ENCODE results near the gene TRPV4.

Gene TRPV4

DNA sequence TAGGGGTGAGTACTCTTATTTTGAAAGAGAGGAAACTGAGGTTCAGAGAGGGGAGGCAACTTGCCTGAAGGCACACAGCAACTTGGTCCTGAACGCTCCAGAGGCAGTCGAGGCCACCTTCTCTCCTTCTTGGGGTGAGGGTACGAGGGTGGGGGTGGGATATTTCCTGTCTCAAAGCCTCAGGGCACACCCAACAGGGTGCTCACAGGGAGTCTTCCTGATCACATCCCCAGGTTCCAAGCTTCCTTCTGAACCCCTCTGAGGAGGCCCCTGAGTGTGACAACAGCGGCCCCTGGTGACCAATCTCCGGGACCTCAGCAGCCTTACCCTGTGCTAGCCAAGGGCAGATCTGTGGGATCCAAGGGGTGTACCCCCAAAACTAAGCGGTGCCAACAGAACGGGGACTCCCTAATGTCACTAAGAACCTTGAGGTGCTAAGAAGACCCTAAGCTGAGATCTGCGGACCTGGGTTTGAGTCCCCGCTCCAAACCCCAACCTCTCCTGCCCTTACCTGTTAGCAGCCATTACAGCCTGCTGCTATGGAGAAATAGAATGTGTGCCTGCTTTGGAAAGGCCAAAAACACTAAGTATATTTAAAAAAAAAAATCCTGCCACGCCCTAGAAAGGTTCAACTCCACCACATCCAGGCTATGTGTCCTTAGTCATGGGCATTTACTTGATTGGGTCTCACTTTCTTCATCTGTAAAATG is 57.9 kb downstream of the TRPV4 start:
- peak; percentile 25 to 35 for DNase-seq

GRCh38 chr12:109773384-109774011 is 59.7 kb downstream of the TRPV4 start:
- no peak for DNase-seq

- DNase-seq: no peak
Observed at GRCh38 chr12:109772622-109773321, 60.4 kb downstream of the TRPV4 start.

DNA sequence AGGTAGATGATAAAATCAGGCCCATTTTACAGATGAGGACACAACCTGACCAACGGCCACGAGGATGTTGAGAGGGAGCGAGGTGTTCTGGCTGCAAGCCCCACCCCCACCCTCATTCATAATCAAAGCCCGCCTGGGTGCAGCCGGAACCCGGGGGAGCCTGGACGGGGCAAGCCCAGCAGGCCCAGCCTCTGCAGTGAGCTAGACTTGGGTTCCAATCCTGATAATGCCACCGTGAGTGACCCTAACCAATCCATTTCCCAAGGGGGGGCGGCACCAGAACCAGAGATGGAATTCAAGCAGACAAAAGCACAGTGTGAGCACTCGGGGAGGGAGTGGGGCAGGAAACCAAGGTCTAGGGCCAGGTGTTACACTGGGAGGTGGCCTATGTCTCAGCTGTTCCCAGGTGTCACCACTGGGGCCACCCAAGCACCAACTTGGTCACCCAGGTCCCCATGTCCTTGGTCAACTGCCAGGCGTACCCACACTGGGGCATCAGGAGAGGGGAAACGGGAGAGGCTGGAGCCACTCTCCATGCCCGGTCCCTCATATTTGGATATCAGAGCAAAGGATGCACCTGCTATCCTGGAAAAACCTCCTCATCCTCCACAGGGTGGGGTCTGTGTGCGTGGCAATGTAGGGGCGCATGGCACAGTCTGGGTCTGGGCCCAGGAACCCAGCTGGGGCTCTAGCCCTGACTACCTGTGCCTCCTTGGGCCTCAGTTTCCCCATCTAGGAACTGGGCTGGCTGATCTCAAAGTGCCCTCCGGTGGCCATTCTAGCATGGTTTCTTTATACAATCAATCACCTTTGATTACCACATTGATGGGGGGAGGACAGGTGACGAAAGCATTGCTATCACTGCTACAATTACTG is 61.2 kb downstream of the TRPV4 start:
- DNase-seq: no peak

DNA sequence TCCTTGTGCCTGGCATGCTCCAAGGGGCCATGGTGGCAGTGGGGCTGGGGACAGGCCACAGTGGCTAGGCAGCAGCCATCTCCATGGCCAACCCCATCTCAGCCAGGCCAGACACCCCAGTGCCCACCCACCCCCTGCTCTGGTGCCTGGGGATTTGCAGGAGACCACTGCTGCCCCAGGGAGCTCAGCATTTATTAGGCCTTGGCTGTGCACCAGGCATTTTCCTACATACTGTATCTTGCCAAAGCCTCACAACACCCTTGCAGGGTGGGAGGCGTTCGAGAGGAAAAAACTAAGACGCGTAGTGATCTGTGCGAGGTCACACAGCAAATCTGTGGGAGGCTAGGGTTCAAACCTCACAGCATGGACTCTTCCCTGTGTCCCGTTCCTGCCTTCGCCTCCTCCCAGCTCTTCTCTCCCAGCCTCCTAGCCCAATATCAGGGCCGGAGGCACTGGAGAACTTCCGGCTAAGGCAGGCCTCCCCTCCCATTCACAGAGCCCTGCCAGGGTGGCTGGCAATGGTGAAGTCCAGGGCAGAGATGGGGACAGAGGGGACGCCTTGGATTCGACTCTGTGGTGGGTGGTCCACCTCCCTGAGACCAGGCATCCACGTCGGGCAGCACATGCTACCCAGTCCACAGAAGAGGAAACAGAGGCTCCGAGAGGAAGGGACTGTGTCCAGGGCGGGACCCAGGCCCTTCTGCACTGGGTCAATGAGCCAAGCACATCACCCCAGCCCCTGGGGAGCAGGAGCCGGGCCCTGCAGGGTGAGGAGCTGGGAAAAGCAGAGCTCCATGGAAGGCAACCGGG is 62.1 kb downstream of the TRPV4 start:
- DNase-seq: no peak

DNA sequence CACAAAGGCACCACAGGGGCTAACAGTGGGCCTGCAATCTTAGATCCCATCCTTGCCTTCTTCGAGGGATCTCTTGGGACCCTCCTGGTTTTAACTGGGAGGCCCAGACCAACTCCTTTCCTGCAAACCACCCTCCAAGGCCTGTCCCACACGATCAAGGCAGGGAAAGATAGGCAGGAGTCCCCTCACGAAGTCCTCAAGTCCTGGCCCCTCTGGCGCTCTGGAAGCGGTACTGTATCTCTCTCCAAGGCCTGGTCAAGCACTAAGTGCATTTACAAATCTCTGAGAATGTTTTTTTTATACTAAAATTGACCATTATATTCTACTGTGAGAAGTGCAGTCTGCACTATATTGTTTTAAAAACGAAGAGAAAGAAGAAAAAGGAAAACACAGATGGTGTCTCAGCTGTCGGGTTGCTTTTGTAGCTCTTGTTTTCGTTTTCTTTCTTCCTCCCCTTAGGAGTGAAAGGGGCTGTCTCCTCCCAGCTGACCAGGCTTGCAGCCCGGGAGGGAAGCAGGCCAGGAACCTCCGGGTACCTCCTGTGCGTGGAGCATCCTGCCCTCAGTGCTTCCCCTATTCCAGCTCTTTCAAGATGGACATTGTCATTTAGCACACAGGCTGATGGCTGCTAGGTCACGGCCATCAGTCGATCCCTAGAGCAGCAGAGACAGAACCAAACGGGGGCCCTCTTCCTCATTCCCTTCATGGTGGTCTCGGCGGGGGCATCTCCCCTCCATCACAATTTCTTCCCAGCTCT is 62.9 kb downstream of the TRPV4 start:
- DNase-seq: no peak

GRCh38 chr12:109768901-109769670 is 64.1 kb downstream of the TRPV4 start:
- no peak for DNase-seq

DNA sequence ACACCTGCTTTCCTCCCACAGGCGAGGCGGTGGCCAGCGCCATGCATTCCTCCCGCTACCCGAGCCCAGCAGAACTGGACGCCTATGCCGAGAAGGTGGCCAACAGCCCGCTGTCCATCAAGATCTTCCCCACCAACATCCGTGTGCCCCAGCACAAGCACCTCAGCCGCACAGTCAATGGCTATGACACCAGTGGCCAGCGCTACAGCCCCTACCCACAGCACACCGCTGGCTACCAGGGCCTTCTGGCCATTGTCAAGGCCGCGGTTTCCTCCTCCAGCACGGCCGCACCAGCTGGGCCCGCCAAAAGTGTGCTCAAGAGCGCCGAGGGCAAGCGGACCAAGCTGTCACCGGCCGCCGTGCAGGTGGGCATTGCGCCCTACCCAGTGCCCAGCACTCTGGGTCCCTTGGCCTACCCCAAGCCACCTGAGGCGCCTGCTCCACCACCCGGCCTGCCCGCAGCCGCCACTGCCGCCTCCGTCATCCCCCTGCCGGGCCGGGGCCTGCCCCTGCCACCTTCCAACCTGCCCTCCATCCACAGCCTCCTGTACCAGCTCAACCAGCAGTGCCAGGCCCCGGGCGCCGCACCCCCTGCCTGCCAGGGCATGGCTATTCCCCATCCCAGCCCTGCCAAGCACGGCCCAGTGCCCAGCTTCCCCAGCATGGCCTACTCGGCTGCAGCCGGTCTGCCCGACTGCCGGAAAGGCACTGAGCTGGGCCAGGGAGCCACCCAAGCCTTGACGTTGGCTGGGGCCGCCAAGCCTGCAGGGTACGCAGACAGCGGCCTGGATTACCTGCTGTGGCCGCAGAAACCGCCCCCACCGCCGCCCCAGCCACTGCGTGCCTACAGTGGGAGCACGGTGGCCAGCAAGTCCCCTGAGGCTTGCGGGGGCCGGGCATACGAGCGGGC is 65.0 kb downstream of the TRPV4 start:
- no peak for DNase-seq

- DNase-seq: no peak
Observed at GRCh38 chr12:109767456-109767855, 65.7 kb downstream of the TRPV4 start.

- no peak for DNase-seq
Observed at GRCh38 chr12:109766251-109766778, 66.9 kb downstream of the TRPV4 start.

- no peak for DNase-seq
Observed at GRCh38 chr12:109765446-109765810, 67.8 kb downstream of the TRPV4 start.

DNA sequence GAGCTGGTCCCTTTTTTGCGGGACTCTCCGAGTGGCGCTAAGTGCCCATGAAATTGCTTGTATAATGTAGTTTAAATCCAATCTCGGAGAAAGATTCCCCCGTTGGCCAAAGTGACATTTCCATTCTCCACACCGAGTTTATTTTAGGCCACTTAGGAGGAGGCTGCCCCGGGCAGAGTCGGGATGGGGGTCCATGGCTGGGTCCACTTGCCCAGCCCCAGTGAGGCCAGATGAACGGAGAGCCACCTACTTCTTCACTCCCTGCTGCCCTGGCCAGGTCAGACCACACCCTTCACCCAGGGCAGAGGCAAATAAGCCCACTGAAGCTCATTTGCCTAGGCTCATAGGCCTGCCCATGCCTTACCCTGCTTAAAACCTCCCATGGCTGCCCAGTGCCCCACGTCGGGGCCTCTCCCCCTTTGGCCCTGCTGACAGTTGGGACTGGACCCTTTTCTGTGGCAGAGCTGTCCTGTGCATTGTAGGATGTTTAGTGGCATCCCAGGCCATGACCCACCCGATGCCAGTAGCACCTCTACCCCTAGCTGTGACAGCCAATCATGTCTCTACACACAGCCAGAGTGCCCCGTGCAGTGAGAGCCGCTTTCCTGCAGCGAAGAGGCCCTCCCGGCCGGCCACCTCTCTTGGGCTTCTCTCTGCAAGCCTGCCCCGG is 68.3 kb downstream of the TRPV4 start:
- DNase-seq: no peak

- DNase-seq: no peak
Observed at GRCh38 chr12:109764123-109764522, 69.1 kb downstream of the TRPV4 start.

DNA sequence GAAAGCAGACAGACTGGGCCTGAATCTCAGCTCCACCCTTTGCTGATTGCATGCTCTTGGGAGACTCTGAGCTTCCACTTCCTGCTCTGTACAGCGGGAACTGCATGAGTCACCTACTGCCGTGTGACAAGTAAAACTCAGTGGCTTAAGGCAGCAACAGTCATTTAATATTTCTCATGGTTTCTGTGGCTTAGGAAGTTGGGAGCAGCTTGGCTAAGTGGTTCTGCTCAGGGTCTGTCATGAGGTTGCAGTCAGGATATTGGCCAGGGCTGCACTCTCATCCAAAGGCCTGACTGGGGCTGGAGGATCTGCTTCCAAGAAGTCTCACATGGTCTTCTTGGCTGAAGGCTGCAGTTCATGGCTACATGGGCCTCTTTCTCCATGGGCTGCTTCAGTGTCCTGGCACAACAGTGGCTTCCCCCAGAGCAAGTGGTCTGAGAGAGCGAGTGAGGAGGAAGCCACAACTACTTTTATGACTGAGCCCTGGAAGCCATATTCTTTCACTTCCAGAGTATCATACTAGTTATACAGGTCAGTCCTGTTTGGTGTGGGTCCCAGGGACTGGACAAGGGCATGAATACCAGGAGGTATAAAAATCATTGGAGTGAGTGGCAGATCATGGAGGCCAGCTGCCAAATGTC is 69.9 kb downstream of the TRPV4 start:
- DNase-seq: no peak

GRCh38 chr12:109762673-109763191 is 70.5 kb downstream of the TRPV4 start:
- no peak for DNase-seq

GRCh38 chr12:109762071-109762672 is 71.0 kb downstream of the TRPV4 start:
- no peak for DNase-seq

Data from NCI-H1930 (cell line).